K562 (cell line): ENCODE results near the gene FRMD4A. TPM values are rescaled to one million over a fixed set of nuclear protein-coding genes. Genes with fewer than 3 reads are reported as not detected.

Source experiments
- ATAC-seq: fragments of 200-7000 bp; cut with Tn5 transposase; 3 replicates; pipeline ENCODE4 v1.9.1; 2020; ENCODE audit warnings: moderate library complexity
- BruUV-seq: library from RNA; stranded (reverse); fragments of 400-500 nt; replicated peaks from 2 replicates; lab custom pipeline; 2021; lab: Mats Ljungman, UMichigan
- CTCF ChIA-PET: fragments of 300-600 bp; formaldehyde crosslinking; extraction: SDS; loops from one replicate; lab custom pipeline; 2021; ENCODE audit warnings: low intra/inter-chr PET ratio; lab: Yijun Ruan, JAX
- POLR2A ChIA-PET: fragments of 300-600, 350-650 bp; sonication (Branson Sonifier 250); formaldehyde crosslinking; extraction: SDS; loops from one replicate; lab custom pipeline; 2021; ENCODE audit warnings: antibody characterized with exemption, inconsistent platforms; lab: Yijun Ruan, JAX
- DNase-seq, 4 experiments: peaks; one replicate each; pipeline versions ENCODE4 v3.0.0 to v3.0.0-alpha.2; 2011 to 2018; ENCODE audit warnings: low spot score in 3 of 4, mixed read lengths in 3 of 4; ENCODE audit errors: extremely low read depth in 1 of 4
- FAIRE-seq: peaks from 2 replicates; lab custom pipeline; 2011; peaks lifted over from hg19 to GRCh38; lab: Jason Lieb, UNC
- H2AFZ ChIP-seq: 2 replicates; pipeline ENCODE4 v1.6.0; 2011; ENCODE audit warnings: low read depth, low read length, control low read depth, inconsistent platforms
- H3K27ac ChIP-seq: fragments of 200-600 bp; 3 replicates; pipeline ENCODE4 v1.8.0; 2011; ENCODE audit warnings: low read depth, mild to moderate bottlenecking, control low read depth, inconsistent platforms, low read length, moderate library complexity, mixed read lengths; ENCODE audit errors: extremely low read depth
- H3K27me3 ChIP-seq, 2 experiments: fragments of 300-600 bp in 1 of 2; 2 replicates in 1 of 2; 3 replicates in 1 of 2; pipeline versions ENCODE4 v1.6.0 to v1.8.0; 2011; ENCODE audit warnings: inconsistent platforms in 2 of 2, low read length in 2 of 2, mild to moderate bottlenecking in 1 of 2, mixed read lengths in 1 of 2, moderate library complexity in 1 of 2; ENCODE audit not compliant: control insufficient read depth in 2 of 2, insufficient read depth in 2 of 2
- H3K36me3 ChIP-seq: fragments of 300-600 bp; 3 replicates; pipeline ENCODE4 v1.8.0; 2011; ENCODE audit warnings: mild to moderate bottlenecking, low read length, inconsistent platforms; ENCODE audit not compliant: control insufficient read depth, insufficient read depth
- H3K4me1 ChIP-seq, 2 experiments: fragments of 200-600 bp in 1 of 2; replicated peaks in 1 of 2; 2 replicates in 1 of 2; 3 replicates in 1 of 2; pipeline versions ENCODE4 v1.5.1 to v1.8.0; 2011; ENCODE audit warnings: inconsistent platforms in 2 of 2, low read length in 2 of 2, mild to moderate bottlenecking in 1 of 2, mixed read lengths in 1 of 2, moderate library complexity in 1 of 2; ENCODE audit not compliant: control insufficient read depth in 2 of 2, insufficient read depth in 2 of 2
- H3K4me2 ChIP-seq: 2 replicates; pipeline ENCODE4 v1.6.1; 2011; ENCODE audit warnings: low read length, control low read depth, inconsistent platforms, mixed read lengths; ENCODE audit not compliant: insufficient read depth
- H3K4me3 ChIP-seq: fragments of 200-600 bp; sonication (generic), shearing (Covaris generic); 2 replicates; pipeline ENCODE4 v1.5.1; 2016; ENCODE audit warnings: control low read depth, inconsistent platforms
- H3K79me2 ChIP-seq: fragments of 200-600 bp; 3 replicates; pipeline ENCODE4 v1.8.0; 2011; ENCODE audit warnings: low read length, inconsistent platforms; ENCODE audit not compliant: control insufficient read depth, insufficient read depth
- H3K9ac ChIP-seq, 2 experiments: 2 replicates each; pipeline versions ENCODE4 v1.6.0 to v1.6.1; 2011; ENCODE audit warnings: low read depth in 2 of 2, low read length in 2 of 2, control low read depth in 1 of 2, inconsistent platforms in 1 of 2, mild to moderate bottlenecking in 1 of 2, mixed read lengths in 1 of 2; ENCODE audit not compliant: insufficient read depth in 1 of 2
- H3K9me1 ChIP-seq: one replicate; pipeline ENCODE4 v1.6.0; 2011; ENCODE audit warnings: inconsistent platforms, mild to moderate bottlenecking, low read length, moderate library complexity; ENCODE audit not compliant: control insufficient read depth, insufficient read depth
- H3K9me3 ChIP-seq: replicated peaks from 2 replicates; pipeline ENCODE4 v1.5.1; 2011; ENCODE audit warnings: low read depth, low read length, inconsistent platforms; ENCODE audit not compliant: control insufficient read depth, insufficient read depth
- H4K20me1 ChIP-seq: replicated peaks from 2 replicates; pipeline ENCODE4 v1.6.1; 2011; ENCODE audit warnings: low read length, inconsistent platforms, mixed read lengths; ENCODE audit not compliant: control insufficient read depth, insufficient read depth
- ARHGAP35 ChIP-seq: fragments of 450-650 bp; IDR thresholded peaks from 2 replicates; pipeline ENCODE4 v1.6.1; 2018; ENCODE audit not compliant: partially characterized antibody
- ASH1L ChIP-seq: fragments of 450-650 bp; IDR thresholded peaks from 2 replicates; pipeline ENCODE4 v1.6.1; 2018; ENCODE audit warnings: borderline replicate concordance, mild to moderate bottlenecking, low read depth; ENCODE audit not compliant: partially characterized antibody
- CHD2 ChIP-seq: IDR thresholded peaks from 2 replicates; pipeline ENCODE4 v1.6.1; 2011; ENCODE audit warnings: low read depth, low read length
- KLF10 ChIP-seq: fragments of 250-450 bp; sonication (Bioruptor Pico); IDR thresholded peaks from 2 replicates; pipeline ENCODE4 v1.6.1; 2021; ENCODE audit warnings: matching md5 sums
- NCOA6 ChIP-seq: fragments of 450-650 bp; IDR thresholded peaks from 2 replicates; pipeline ENCODE4 v1.6.1; 2017; ENCODE audit warnings: mild to moderate bottlenecking
- PRDM10 ChIP-seq: fragments of 450-650 bp; IDR thresholded peaks from 2 replicates; pipeline ENCODE4 v1.6.1; 2018; ENCODE audit not compliant: partially characterized antibody
- ZNF124 ChIP-seq: sonication (generic); formaldehyde crosslinking; IDR thresholded peaks from 2 replicates; pipeline ENCODE4 v1.8.1; 2022; ENCODE audit warnings: missing genetic modification reagents
- ZNF589 ChIP-seq: fragments of 200-800 bp; sonication (Bioruptor generic); IDR thresholded peaks from 2 replicates; pipeline ENCODE4 v1.6.1; 2016; ENCODE audit warnings: low read depth, missing genetic modification characterization, missing compliant biosample characterization
- WGBS: fragments of 100-300 bp; shearing (Covaris generic); methylation state at CpG from one replicate; pipeline ENCODE4 v1.1.6; 2016; ENCODE audit warnings: low coverage, mixed read lengths; ENCODE audit not compliant: insufficient coverage; ENCODE audit errors: missing lambda C conversion rate; 5-methylcytosine and 5-hydroxymethylcytosine counted together
- in situ Hi-C: fragments of 300-500 bp; cut with MboI; formaldehyde crosslinking; loops from 4 replicates; pipeline ENCODE4 v1.15.0; 2018; ENCODE audit warnings: inconsistent platforms, mixed read lengths
- intact Hi-C: fragments of 100-400 bp; cut with micrococcal nuclease; formaldehyde crosslinking; loops from 2 replicates; pipeline ENCODE4 v1.14.2; 2022
- polyA plus RNA-seq, 8 experiments: library from polyadenylated mRNA; depleted of rRNA in 4 of 8; stranded (reverse) in 5 of 8; unstranded in 3 of 8; fragments of >200 nt; fragmentation: Nextera tagmentation in 2 of 8; fragmentation: Illumina TruSeq in 1 of 8; extraction: Ambion mirVana in 2 of 8; extraction: Trizol in 1 of 8; gene quantifications; 2 replicates each; pipeline versions ENCODE4 v1.2.1 to v1.2.3, GENCODE V29; 2011 to 2014; ENCODE audit warnings: inconsistent platforms in 1 of 8, missing spikeins in 1 of 8
- total RNA-seq, 7 experiments: library from RNA; depleted of rRNA in 6 of 7; stranded (reverse); fragments of >200 nt in 6 of 7; fragmentation: Illumina TruSeq in 2 of 7; extraction: Trizol in 2 of 7; gene quantifications; 2 replicates each; pipeline versions ENCODE4 v1.2.1 to v1.2.3, GENCODE V29; 2011 to 2021; ENCODE audit warnings: low replicate concordance in 1 of 7
- TF ChIP-seq, protein P1 (sequence below): sonication (generic); formaldehyde crosslinking; IDR thresholded peaks from 2 replicates; pipeline ENCODE4 v1.8.1; 2022; ENCODE audit warnings: missing genetic modification reagents

Gene FRMD4A
- total and polyA plus RNA-seq, 9 of the 15 experiments (the other 6 are each of a cell fraction or from before 2014, with no cell fraction given) = 0.80 to 5.2 (median 3.0) TPM

GRCh38 chr10:14185316-14186045 lies 145.2 kb downstream of the FRMD4A start (continued):
- TF ChIP-seq NCOA6 = peak; percentile 85
- TF ChIP-seq ASH1L = peak; percentile 66
- peak; percentile 66; the same call in 1 of the 2 replicates for TF ChIP-seq CHD2

DNA sequence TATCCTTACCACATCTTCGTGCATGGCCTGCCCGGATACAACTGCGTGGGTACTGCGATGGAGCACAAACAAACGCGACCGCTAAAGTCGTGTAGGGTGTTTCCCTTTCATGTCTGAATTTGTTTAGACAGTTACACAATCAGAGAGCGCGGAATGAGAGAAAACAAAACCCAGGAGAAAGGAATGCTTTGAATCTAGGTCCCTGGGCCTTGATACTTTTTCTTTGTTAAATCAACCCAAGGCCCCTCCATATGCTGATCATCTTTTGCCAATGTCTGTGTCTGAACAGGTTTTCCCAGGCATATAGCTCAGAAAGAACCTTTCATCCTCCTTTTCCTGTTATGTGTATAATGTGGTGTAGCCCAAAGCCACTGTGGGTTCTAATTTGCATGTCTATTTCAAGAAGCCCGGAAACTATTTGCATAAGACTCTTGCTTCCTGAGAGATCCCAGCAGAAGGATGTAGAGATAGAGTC lies 145.8 kb downstream of the FRMD4A start:
- Histone ChIP-seq H3K27ac (peak overlapping the region; percentile 84), H3K79me2 (no peaks in the 10 kb centered on the region), H3K9me1 (no peaks in the 10 kb centered on the region), H3K36me3 (no peaks in the 10 kb centered on the region)
- TF ChIP-seq PRDM10 (peak; percentile 67), ARHGAP35 (no peak), ZNF124 (CRISPR knock-in tag) (no peak), ZNF589 (0 out of 2 replicates have a peak, but pooled peaks have one; percentile 7), KLF10 (CRISPR knock-in tag) (no peak)
- TF ChIP-seq, protein P1, sequence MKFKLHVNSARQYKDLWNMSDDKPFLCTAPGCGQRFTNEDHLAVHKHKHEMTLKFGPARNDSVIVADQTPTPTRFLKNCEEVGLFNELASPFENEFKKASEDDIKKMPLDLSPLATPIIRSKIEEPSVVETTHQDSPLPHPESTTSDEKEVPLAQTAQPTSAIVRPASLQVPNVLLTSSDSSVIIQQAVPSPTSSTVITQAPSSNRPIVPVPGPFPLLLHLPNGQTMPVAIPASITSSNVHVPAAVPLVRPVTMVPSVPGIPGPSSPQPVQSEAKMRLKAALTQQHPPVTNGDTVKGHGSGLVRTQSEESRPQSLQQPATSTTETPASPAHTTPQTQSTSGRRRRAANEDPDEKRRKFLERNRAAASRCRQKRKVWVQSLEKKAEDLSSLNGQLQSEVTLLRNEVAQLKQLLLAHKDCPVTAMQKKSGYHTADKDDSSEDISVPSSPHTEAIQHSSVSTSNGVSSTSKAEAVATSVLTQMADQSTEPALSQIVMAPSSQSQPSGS (CRISPR knock-in tag) = no peak
- TF ChIP-seq, all 486 proteins: peak for 2
- peak overlapping the region; percentile 14; the same call in 1 of the 2 replicates for H3K4me2 ChIP-seq
- CTCF ChIA-PET = no interaction called here
- POLR2A ChIA-PET = interaction anchor here (0.6 to 1.9 kb wide), 20 partner anchors 8 to 796 kb away, joined by 3 to 31 read pairs (median 4); no protein-coding TSS in a partner anchor
- FAIRE-seq = peak; percentile 65
- 54% methylated on average over 11 of the region's 11 CpGs for WGBS
- ATAC-seq = peak; percentile 56
- BruUV-seq = no TSS peak
- H3K9ac ChIP-seq = peak overlapping the region in 1 of 2 experiments; percentile 63; a peak in 2 of 4 replicates
- peaks cover 5% of the 10 kb centered on the region for H3K9me3 ChIP-seq
- peak; percentile 29 to 65 (median 42) for DNase-seq
- intact Hi-C loops = loop anchor here (10.0 kb wide), 1 partner anchor 140 kb away; no protein-coding TSS in a partner anchor
- in situ Hi-C loops = loop anchor here (10.0 kb wide), 1 partner anchor 290 kb away; no protein-coding TSS in a partner anchor
- H3K27me3 ChIP-seq = peaks cover under 1 to 11% of the 10 kb centered on the region in 2 experiments; a peak in 1 of 5 replicates
- no peak overlapping the region for H3K4me3 ChIP-seq
- H3K4me1 ChIP-seq = peaks cover 5 to 41% of the 10 kb centered on the region in 2 experiments
- H2AFZ ChIP-seq = peak overlapping the region; percentile 83
- H4K20me1 ChIP-seq = no peaks in the 10 kb centered on the region
